Measurements from ENCODE around the gene MAP6.

- TF ChIP-seq CTCF (CRISPR knock-in tag; IDR thresholded peaks at IDR 0.05) (no peak), GABPA (IDR thresholded peaks at IDR 0.05; ENCODE audit: low read depth, low read length) (no peak), GABPA (CRISPR knock-in tag; IDR thresholded peaks at IDR 0.05; ENCODE audit: low read depth) (no peak), GRHL1 (CRISPR knock-in tag; conservative IDR thresholded peaks at IDR 0.05) (no peak), MYC (CRISPR knock-in tag; IDR thresholded peaks at IDR 0.05; ENCODE audit: borderline replicate concordance) (no peak), ELF1 (CRISPR knock-in tag; IDR thresholded peaks at IDR 0.05) (no peak)
Measured at GRCh38 chr11:75589051-75589450, 79.8 kb downstream of the MAP6 start.
